Hepatocyte (in vitro differentiated cells): Measurements from ENCODE around the gene RBM42. TPM values are rescaled to one million over a fixed set of nuclear protein-coding genes. Genes with fewer than 3 reads are reported as not detected.
"Not testable (repeated sequence)": the region's sequence is repeated elsewhere in the genome, so short reads cannot be mapped to it uniquely, and the experiment has no call there.

Experiments used
- DNase-seq: peaks from one replicate; pipeline ENCODE4 v3.0.0-alpha.2; 2016; ENCODE audit warnings: low spot score
- H2AFZ ChIP-seq: fragments of 200-600 bp; sonication (generic); 2 replicates; pipeline ENCODE4 v1.6.0; 2016; ENCODE audit warnings: antibody characterized with exemption, mild to moderate bottlenecking
- H3K27ac ChIP-seq: fragments of 200-600 bp; sonication (generic); 2 replicates; pipeline ENCODE4 v1.5.1; 2016; ENCODE audit warnings: mild to moderate bottlenecking
- H3K27me3 ChIP-seq: fragments of 200-600 bp; sonication (generic); 2 replicates; pipeline ENCODE4 v1.6.1; 2016
- H3K36me3 ChIP-seq: fragments of 200-600 bp; sonication (generic); replicated peaks from 2 replicates; pipeline ENCODE4 v1.5.1; 2016; ENCODE audit warnings: low read depth; ENCODE audit not compliant: insufficient read depth
- H3K4me1 ChIP-seq: fragments of 200-600 bp; sonication (generic); 2 replicates; pipeline ENCODE4 v1.5.1; 2016; ENCODE audit warnings: mild to moderate bottlenecking, moderate library complexity; ENCODE audit not compliant: insufficient read depth
- H3K4me2 ChIP-seq: fragments of 200-600 bp; sonication (generic); 2 replicates; pipeline ENCODE4 v1.6.0; 2016
- H3K4me3 ChIP-seq: fragments of 200-600 bp; sonication (generic); 2 replicates; pipeline ENCODE4 v1.5.1; 2016; ENCODE audit warnings: mild to moderate bottlenecking
- H3K79me2 ChIP-seq: fragments of 200-600 bp; sonication (generic); 2 replicates; pipeline ENCODE4 v1.6.0; 2017; ENCODE audit warnings: mild to moderate bottlenecking
- H3K9me2 ChIP-seq: fragments of 200-600 bp; sonication (generic); replicated peaks from 2 replicates; pipeline ENCODE4 v1.6.0; 2017; ENCODE audit warnings: mild to moderate bottlenecking; ENCODE audit not compliant: insufficient read depth
- H3K9me3 ChIP-seq: fragments of 200-600 bp; sonication (generic); 2 replicates; pipeline ENCODE4 v1.5.1; 2016; ENCODE audit warnings: low read depth, mild to moderate bottlenecking
- H4K20me1 ChIP-seq: fragments of 200-600 bp; sonication (generic); 2 replicates; pipeline ENCODE4 v1.6.0; 2016; ENCODE audit warnings: mild to moderate bottlenecking; ENCODE audit not compliant: insufficient read depth, poor library complexity, severe bottlenecking
- CTCF ChIP-seq: fragments of 200-600 bp; sonication (generic); IDR thresholded peaks from 2 replicates; pipeline ENCODE4 v1.5.1; 2016; ENCODE audit warnings: antibody characterized with exemption, mild to moderate bottlenecking; ENCODE audit not compliant: poor library complexity
- EZH2 ChIP-seq: fragments of 200-600 bp; sonication (generic); IDR thresholded peaks from 2 replicates; pipeline ENCODE4 v1.6.1; 2016; ENCODE audit warnings: antibody characterized with exemption, mild to moderate bottlenecking, borderline replicate concordance
- EZH2phosphoT487 ChIP-seq: fragments of 200-600 bp; sonication (generic); IDR thresholded peaks from one replicate; pipeline ENCODE4 v1.6.1; 2018; ENCODE audit warnings: antibody characterized with exemption, mild to moderate bottlenecking, low read depth, moderate library complexity; ENCODE audit not compliant: unreplicated experiment, severe bottlenecking
- WGBS: methylation state at CpG from one replicate; pipeline ENCODE4 v1.1.6; 2016; ENCODE audit warnings: low lambda C conversion rate; ENCODE audit errors: missing lambda C conversion rate; 5-methylcytosine and 5-hydroxymethylcytosine counted together
- polyA plus RNA-seq: library from polyadenylated mRNA; unstranded; fragments of >200 nt; fragmentation: Nextera tagmentation; extraction: Ambion mirVana; gene quantifications from 2 replicates; pipeline ENCODE4 v1.2.1, GENCODE V29; 2016
- total RNA-seq: library from RNA; depleted of rRNA; stranded (reverse); fragments of >200 nt; gene quantifications from 2 replicates; pipeline ENCODE4 v1.2.3, GENCODE V29; 2014

The RBM42 gene
- total and polyA plus RNA-seq, 2 experiments from 2014 or later: 43.6 to 113 TPM

GRCh38 chr19:35587321-35587720 is 41.5 kb upstream of the RBM42 start:
- Histone ChIP-seq H2AFZ (no peak overlapping the region), H3K4me3 (no peak overlapping the region), H3K4me2 (no peak overlapping the region), H3K79me2 (no peaks in the 10 kb centered on the region), H4K20me1 (no peaks in the 10 kb centered on the region), H3K9me3 (no peaks in the 10 kb centered on the region), H3K9me2 (no peaks in the 10 kb centered on the region), H3K27me3 (no peaks in the 10 kb centered on the region), H3K4me1 (no peaks in the 10 kb centered on the region), H3K27ac (no peak overlapping the region), H3K36me3 (no peaks in the 10 kb centered on the region)
- TF ChIP-seq EZH2 (no peak), EZH2phosphoT487 (no peak), CTCF (no peak)
- 65% methylated on average over 1 of the region's 1 CpG for WGBS
- no peak for DNase-seq

- Histone ChIP-seq H3K4me2 (no peak overlapping the region), H3K9me3 (no peaks in the 10 kb centered on the region), H3K9me2 (no peaks in the 10 kb centered on the region), H3K27me3 (no peaks in the 10 kb centered on the region), H3K36me3 (no peaks in the 10 kb centered on the region), H4K20me1 (no peaks in the 10 kb centered on the region), H3K4me3 (no peak overlapping the region), H2AFZ (no peak overlapping the region), H3K27ac (no peak overlapping the region), H3K79me2 (no peaks in the 10 kb centered on the region), H3K4me1 (no peaks in the 10 kb centered on the region)
- DNase-seq: no peak
- 89% methylated on average over 3 of the region's 3 CpGs for WGBS
- no peak for TF ChIP-seq EZH2
- no peak for TF ChIP-seq CTCF
- no peak for TF ChIP-seq EZH2phosphoT487
Measured at GRCh38 chr19:35590875-35591274, 38.0 kb upstream of the RBM42 start.

- Histone ChIP-seq H3K36me3 (no peaks in the 10 kb centered on the region), H3K27me3 (no peaks in the 10 kb centered on the region), H3K4me3 (no peak overlapping the region), H4K20me1 (no peaks in the 10 kb centered on the region), H2AFZ (no peak overlapping the region), H3K9me2 (no peaks in the 10 kb centered on the region), H3K79me2 (no peaks in the 10 kb centered on the region), H3K4me1 (no peaks in the 10 kb centered on the region), H3K27ac (no peak overlapping the region), H3K9me3 (no peaks in the 10 kb centered on the region), H3K4me2 (no peak overlapping the region)
- WGBS: 34% methylated on average over 8 of the region's 8 CpGs
- peak; percentile 64 for DNase-seq
- TF ChIP-seq CTCF (peak; percentile 67), EZH2 (no peak)
Measured at GRCh38 chr19:35592226-35592625, 36.6 kb upstream of the RBM42 start.

GRCh38 chr19:35595026-35595425 is 33.8 kb upstream of the RBM42 start:
- not testable (repeated sequence) for H3K9me2 ChIP-seq, H3K79me2 ChIP-seq, DNase-seq, H4K20me1 ChIP-seq, H3K4me1 ChIP-seq, H3K36me3 ChIP-seq, H2AFZ ChIP-seq, H3K4me2 ChIP-seq, H3K9me3 ChIP-seq, H3K27ac ChIP-seq, H3K4me3 ChIP-seq, H3K27me3 ChIP-seq
- WGBS: 93% methylated on average over 3 of the region's 3 CpGs
